ENCODE measurements around the gene NBAS.
A peak's percentile ranks its signal among the peaks of the same experiment; 100 is the strongest.

The NBAS gene

GRCh38 chr2:15166878-15167277 is 394.3 kb downstream of the NBAS start:
- no peak overlapping the region for H2BK5ac ChIP-seq (ENCODE audit: low read depth, low read length, poor library complexity, severe bottlenecking)
- H2BK12ac ChIP-seq (ENCODE audit: low read length in 2 of 2), result no peak overlapping the region
- H3K9ac ChIP-seq (ENCODE audit: low read length), result no peak overlapping the region
- no peak overlapping the region for H3K4me2 ChIP-seq (ENCODE audit: low read length, poor library complexity, severe bottlenecking)
- no peak overlapping the region for H3K23ac ChIP-seq (ENCODE audit: low read length in 2 of 2)
- no peak overlapping the region for H3K18ac ChIP-seq (ENCODE audit: low read depth in 1 of 2, low read length in 2 of 2)
- DNase-seq, result no peak
- peaks cover 0 to 13% of the 10 kb centered on the region in 2 experiments for H3K36me3 ChIP-seq (ENCODE audit: control insufficient read depth in 1 of 2, insufficient read depth in 2 of 2, low read depth in 1 of 2, low read length in 2 of 2)
- no peak overlapping the region for H4K91ac ChIP-seq (ENCODE audit: low read length)
- H3K27ac ChIP-seq (ENCODE audit: low read length, poor library complexity, severe bottlenecking), result no peak overlapping the region
- no peak overlapping the region for H4K8ac ChIP-seq (ENCODE audit: low read length)
- no peak overlapping the region for H3K14ac ChIP-seq (ENCODE audit: low read length in 2 of 2)
- no peaks in the 10 kb centered on the region for H3K27me3 ChIP-seq (ENCODE audit: control insufficient read depth in 1 of 2, insufficient read depth in 1 of 2, low read length in 2 of 2)
- no peak overlapping the region for H2BK15ac ChIP-seq (ENCODE audit: low read depth, poor library complexity, severe bottlenecking)
- peaks cover 10% of the 10 kb centered on the region for H3K4me1 ChIP-seq (ENCODE audit: control insufficient read depth, insufficient read depth, low read depth, low read length)
- 98% methylated on average over 12 of the region's 12 CpGs for WGBS
- H3K79me1 ChIP-seq (replicated peaks; ENCODE audit: low read length, poor library complexity, severe bottlenecking), result no peaks in the 10 kb centered on the region
- no peak overlapping the region for H3K4ac ChIP-seq (ENCODE audit: low read depth in 1 of 2, low read length in 2 of 2)
- H2AFZ ChIP-seq (ENCODE audit: low read depth, low read length), result no peak overlapping the region
- H2BK120ac ChIP-seq (ENCODE audit: low read depth, low read length), result no peak overlapping the region
- H2AK5ac ChIP-seq (ENCODE audit: low read length, severe bottlenecking), result no peak overlapping the region
- no peak overlapping the region for H3K4me3 ChIP-seq (ENCODE audit: insufficient read depth in 1 of 2, low read depth in 1 of 2, low read length in 2 of 2)
- H3K9me3 ChIP-seq (ENCODE audit: control insufficient read depth, low read length), result no peaks in the 10 kb centered on the region

DNA sequence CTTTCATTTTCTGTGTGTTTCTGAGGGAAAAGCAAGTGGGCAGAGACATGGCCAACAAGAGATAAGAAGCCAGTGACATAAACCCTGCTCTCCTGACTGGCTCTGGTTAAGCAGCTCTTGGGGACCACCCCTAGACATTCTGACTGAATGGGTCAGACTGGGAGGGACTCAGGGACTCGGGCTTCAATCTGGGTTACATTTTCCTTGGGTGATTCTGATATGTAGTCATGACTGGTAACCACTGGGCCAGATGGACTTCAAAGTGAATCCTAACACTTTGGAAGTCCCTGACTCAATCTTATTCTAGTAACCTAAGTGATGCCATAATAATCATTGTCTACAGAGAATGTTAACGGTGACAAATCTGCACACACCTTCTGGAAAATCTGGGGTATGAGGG is 397.8 kb downstream of the NBAS start:
- H3K27me3 ChIP-seq (ENCODE audit: control insufficient read depth in 1 of 2, insufficient read depth in 1 of 2, low read length in 2 of 2), result no peaks in the 10 kb centered on the region
- H4K8ac ChIP-seq (ENCODE audit: low read length), result no peak overlapping the region
- no peak for DNase-seq
- no peak overlapping the region for H3K9ac ChIP-seq (ENCODE audit: low read length)
- H2AK5ac ChIP-seq (ENCODE audit: low read length, severe bottlenecking), result no peak overlapping the region
- no peak overlapping the region for H3K27ac ChIP-seq (ENCODE audit: low read length, poor library complexity, severe bottlenecking)
- peaks cover under 1% of the 10 kb centered on the region for H3K4me1 ChIP-seq (ENCODE audit: control insufficient read depth, insufficient read depth, low read depth, low read length)
- no peak overlapping the region for H2BK12ac ChIP-seq (ENCODE audit: low read length in 2 of 2)
- no peak overlapping the region for H4K91ac ChIP-seq (ENCODE audit: low read length)
- no peak overlapping the region for H2AFZ ChIP-seq (ENCODE audit: low read depth, low read length)
- H3K4ac ChIP-seq (ENCODE audit: low read depth in 1 of 2, low read length in 2 of 2), result no peak overlapping the region
- no peak overlapping the region for H2BK5ac ChIP-seq (ENCODE audit: low read depth, low read length, poor library complexity, severe bottlenecking)
- no peaks in the 10 kb centered on the region for H3K9me3 ChIP-seq (ENCODE audit: control insufficient read depth, low read length)
- H3K18ac ChIP-seq (ENCODE audit: low read depth in 1 of 2, low read length in 2 of 2), result no peak overlapping the region
- H3K4me3 ChIP-seq (ENCODE audit: insufficient read depth in 1 of 2, low read depth in 1 of 2, low read length in 2 of 2), result no peak overlapping the region
- no peak overlapping the region for H3K4me2 ChIP-seq (ENCODE audit: low read length, poor library complexity, severe bottlenecking)
- no peak overlapping the region for H2BK120ac ChIP-seq (ENCODE audit: low read depth, low read length)
- no peaks in the 10 kb centered on the region for H3K79me1 ChIP-seq (replicated peaks; ENCODE audit: low read length, poor library complexity, severe bottlenecking)
- H3K23ac ChIP-seq (ENCODE audit: low read length in 2 of 2), result no peak overlapping the region
- WGBS, result 91% methylated on average over 2 of the region's 2 CpGs
- peaks cover 0 to 13% of the 10 kb centered on the region in 2 experiments for H3K36me3 ChIP-seq (ENCODE audit: control insufficient read depth in 1 of 2, insufficient read depth in 2 of 2, low read depth in 1 of 2, low read length in 2 of 2)
- no peak overlapping the region for H3K14ac ChIP-seq (ENCODE audit: low read length in 2 of 2)
- H2BK15ac ChIP-seq (ENCODE audit: low read depth, poor library complexity, severe bottlenecking), result no peak overlapping the region

DNA sequence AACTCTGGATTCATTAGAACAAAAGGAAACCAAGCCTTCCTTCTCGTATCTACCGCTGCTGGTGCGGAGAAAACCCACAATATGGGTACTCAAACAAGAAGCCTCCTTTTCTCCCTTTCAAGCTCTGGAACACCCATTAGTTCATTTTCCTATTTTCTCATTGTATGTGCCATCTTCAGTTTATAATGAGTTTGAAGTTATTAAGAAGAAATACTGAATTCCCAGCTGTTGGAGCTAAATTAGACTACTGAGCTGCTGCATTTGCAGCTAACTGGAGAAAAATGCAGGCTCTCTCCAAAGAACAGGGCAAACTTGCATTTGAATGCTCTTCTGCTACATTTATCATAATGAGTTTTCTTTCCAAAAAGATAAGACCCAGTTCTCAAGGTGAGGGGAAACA is 398.5 kb downstream of the NBAS start:
- Histone ChIP-seq H3K4ac (ENCODE audit: low read depth in 1 of 2, low read length in 2 of 2) (no peak overlapping the region), H3K14ac (ENCODE audit: low read length in 2 of 2) (no peak overlapping the region), H3K18ac (ENCODE audit: low read depth in 1 of 2, low read length in 2 of 2) (no peak overlapping the region), H3K23ac (ENCODE audit: low read length in 2 of 2) (no peak overlapping the region), H3K4me3 (ENCODE audit: insufficient read depth in 1 of 2, low read depth in 1 of 2, low read length in 2 of 2) (no peak overlapping the region), H4K91ac (ENCODE audit: low read length) (no peak overlapping the region), H3K27ac (ENCODE audit: low read length, poor library complexity, severe bottlenecking) (no peak overlapping the region), H3K79me1 (replicated peaks; ENCODE audit: low read length, poor library complexity, severe bottlenecking) (no peaks in the 10 kb centered on the region), H2BK15ac (ENCODE audit: low read depth, poor library complexity, severe bottlenecking) (no peak overlapping the region), H3K9me3 (ENCODE audit: control insufficient read depth, low read length) (no peaks in the 10 kb centered on the region), H2BK5ac (ENCODE audit: low read depth, low read length, poor library complexity, severe bottlenecking) (no peak overlapping the region), H3K9ac (ENCODE audit: low read length) (no peak overlapping the region), H2AK5ac (ENCODE audit: low read length, severe bottlenecking) (no peak overlapping the region), H2BK12ac (ENCODE audit: low read length in 2 of 2) (no peak overlapping the region), H3K4me1 (ENCODE audit: control insufficient read depth, insufficient read depth, low read depth, low read length) (peaks cover 6% of the 10 kb centered on the region), H4K8ac (ENCODE audit: low read length) (no peak overlapping the region), H2BK120ac (ENCODE audit: low read depth, low read length) (no peak overlapping the region), H3K27me3 (ENCODE audit: control insufficient read depth in 1 of 2, insufficient read depth in 1 of 2, low read length in 2 of 2) (no peaks in the 10 kb centered on the region), H3K36me3 (ENCODE audit: control insufficient read depth in 1 of 2, insufficient read depth in 2 of 2, low read depth in 1 of 2, low read length in 2 of 2) (peaks cover 0 to 13% of the 10 kb centered on the region in 2 experiments), H2AFZ (ENCODE audit: low read depth, low read length) (no peak overlapping the region), H3K4me2 (ENCODE audit: low read length, poor library complexity, severe bottlenecking) (no peak overlapping the region)
- no peak for DNase-seq
- WGBS, result 89% methylated on average over 3 of the region's 3 CpGs

DNA sequence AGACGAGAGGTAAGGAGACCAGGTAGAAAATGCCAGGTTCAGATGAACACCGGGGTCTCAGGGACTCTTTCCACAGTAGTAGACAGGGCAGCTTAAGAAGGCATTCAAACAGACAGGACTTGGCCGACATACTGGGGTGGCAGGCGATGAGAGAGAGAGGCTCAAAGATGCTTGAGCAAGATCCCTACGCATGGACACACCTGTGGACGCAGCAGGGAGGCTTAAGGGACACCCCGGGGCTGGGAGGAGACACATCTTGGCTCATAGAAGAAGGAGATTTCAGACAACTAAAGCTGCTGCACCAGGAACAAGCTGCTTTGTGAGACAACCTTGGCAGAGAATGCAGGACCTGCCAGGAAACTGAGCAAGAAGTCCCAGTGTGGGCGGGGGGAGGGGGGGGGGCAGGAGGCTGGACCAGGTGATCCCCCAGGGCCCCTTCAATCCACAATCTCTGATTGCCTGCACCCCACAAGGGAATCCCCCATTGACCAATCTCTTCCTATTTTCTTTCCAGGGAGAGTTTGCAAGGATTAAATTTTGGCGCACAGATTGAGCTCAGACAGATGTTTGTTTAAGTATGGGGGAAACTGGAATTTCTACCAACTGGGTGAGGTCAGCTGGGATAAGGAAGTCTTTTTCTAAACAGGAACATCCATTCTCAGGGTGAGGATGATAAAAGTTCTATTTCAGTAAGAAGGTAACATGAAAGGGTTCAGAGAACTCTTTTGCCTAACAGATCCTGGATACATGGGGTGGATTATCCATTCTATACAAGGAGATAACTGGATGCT is 400.7 kb downstream of the NBAS start:
- no peak overlapping the region for H3K4me3 ChIP-seq (ENCODE audit: insufficient read depth in 1 of 2, low read depth in 1 of 2, low read length in 2 of 2)
- H3K9me3 ChIP-seq (ENCODE audit: control insufficient read depth, low read length), result no peaks in the 10 kb centered on the region
- H3K27me3 ChIP-seq (ENCODE audit: control insufficient read depth in 1 of 2, insufficient read depth in 1 of 2, low read length in 2 of 2), result no peaks in the 10 kb centered on the region
- peaks cover 6% of the 10 kb centered on the region for H3K4me1 ChIP-seq (ENCODE audit: control insufficient read depth, insufficient read depth, low read depth, low read length)
- no peaks in the 10 kb centered on the region for H3K79me1 ChIP-seq (replicated peaks; ENCODE audit: low read length, poor library complexity, severe bottlenecking)
- H3K14ac ChIP-seq (ENCODE audit: low read length in 2 of 2), result peak overlapping the region in 1 of 2 experiments; percentile 70
- no peak overlapping the region for H2BK5ac ChIP-seq (ENCODE audit: low read depth, low read length, poor library complexity, severe bottlenecking)
- no peak overlapping the region for H3K18ac ChIP-seq (ENCODE audit: low read depth in 1 of 2, low read length in 2 of 2)
- H3K9ac ChIP-seq (ENCODE audit: low read length), result no peak overlapping the region
- no peak overlapping the region for H2BK120ac ChIP-seq (ENCODE audit: low read depth, low read length)
- H3K36me3 ChIP-seq (ENCODE audit: control insufficient read depth in 1 of 2, insufficient read depth in 2 of 2, low read depth in 1 of 2, low read length in 2 of 2), result no peaks in the 10 kb centered on the region
- H2AK5ac ChIP-seq (ENCODE audit: low read length, severe bottlenecking), result no peak overlapping the region
- no peak overlapping the region for H4K91ac ChIP-seq (ENCODE audit: low read length)
- H2BK15ac ChIP-seq (ENCODE audit: low read depth, poor library complexity, severe bottlenecking), result no peak overlapping the region
- no peak overlapping the region for H3K4me2 ChIP-seq (ENCODE audit: low read length, poor library complexity, severe bottlenecking)
- H3K23ac ChIP-seq (ENCODE audit: low read length in 2 of 2), result no peak overlapping the region
- 92% methylated on average over 8 of the region's 9 CpGs for WGBS
- no peak for DNase-seq
- H3K27ac ChIP-seq (ENCODE audit: low read length, poor library complexity, severe bottlenecking), result no peak overlapping the region
- no peak overlapping the region for H4K8ac ChIP-seq (ENCODE audit: low read length)
- H2AFZ ChIP-seq (ENCODE audit: low read depth, low read length), result no peak overlapping the region
- H3K4ac ChIP-seq (ENCODE audit: low read depth in 1 of 2, low read length in 2 of 2), result no peak overlapping the region
- H2BK12ac ChIP-seq (ENCODE audit: low read length in 2 of 2), result no peak overlapping the region
